ENCODE results near the gene ACOX3.

DNA sequence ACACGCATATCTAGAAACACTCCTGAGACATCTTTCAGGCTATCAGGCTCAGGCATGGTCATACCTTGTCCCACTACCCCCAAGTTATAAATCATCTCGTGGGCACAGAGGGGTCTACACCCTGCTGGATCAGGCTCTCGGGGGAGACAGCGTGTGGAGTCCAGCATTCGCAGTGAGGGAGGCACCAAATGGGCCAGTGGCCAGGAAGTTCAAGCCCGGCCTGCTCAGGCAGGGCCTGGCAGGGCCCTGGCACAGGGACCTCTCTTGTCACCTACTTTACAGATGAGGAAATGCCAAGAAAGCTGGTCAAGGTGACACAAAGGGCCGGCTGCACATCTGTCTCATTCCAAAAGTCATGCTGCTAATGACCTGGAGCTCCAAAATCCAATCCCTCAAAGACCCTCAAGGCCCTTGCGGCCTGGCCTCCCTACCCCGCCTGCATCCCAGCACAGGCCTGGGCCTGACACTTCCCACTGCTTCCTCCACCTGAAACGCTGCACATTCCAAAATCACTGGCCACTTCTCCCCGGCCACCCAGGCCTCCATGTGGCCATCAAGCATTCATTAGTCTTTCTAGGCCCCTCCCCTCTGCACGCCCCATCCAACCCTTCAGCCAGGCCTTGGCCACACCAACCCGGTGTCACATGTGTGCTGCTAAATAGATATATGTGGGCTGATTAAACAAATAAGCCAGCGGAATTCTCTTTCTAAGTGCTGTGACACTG is 35.6 kb downstream of the ACOX3 start:
- TF ChIP-seq, protein P1, sequence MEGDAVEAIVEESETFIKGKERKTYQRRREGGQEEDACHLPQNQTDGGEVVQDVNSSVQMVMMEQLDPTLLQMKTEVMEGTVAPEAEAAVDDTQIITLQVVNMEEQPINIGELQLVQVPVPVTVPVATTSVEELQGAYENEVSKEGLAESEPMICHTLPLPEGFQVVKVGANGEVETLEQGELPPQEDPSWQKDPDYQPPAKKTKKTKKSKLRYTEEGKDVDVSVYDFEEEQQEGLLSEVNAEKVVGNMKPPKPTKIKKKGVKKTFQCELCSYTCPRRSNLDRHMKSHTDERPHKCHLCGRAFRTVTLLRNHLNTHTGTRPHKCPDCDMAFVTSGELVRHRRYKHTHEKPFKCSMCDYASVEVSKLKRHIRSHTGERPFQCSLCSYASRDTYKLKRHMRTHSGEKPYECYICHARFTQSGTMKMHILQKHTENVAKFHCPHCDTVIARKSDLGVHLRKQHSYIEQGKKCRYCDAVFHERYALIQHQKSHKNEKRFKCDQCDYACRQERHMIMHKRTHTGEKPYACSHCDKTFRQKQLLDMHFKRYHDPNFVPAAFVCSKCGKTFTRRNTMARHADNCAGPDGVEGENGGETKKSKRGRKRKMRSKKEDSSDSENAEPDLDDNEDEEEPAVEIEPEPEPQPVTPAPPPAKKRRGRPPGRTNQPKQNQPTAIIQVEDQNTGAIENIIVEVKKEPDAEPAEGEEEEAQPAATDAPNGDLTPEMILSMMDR (IDR thresholded peaks at IDR 0.05; ENCODE audit: low read length), result no peak
- TF ChIP-seq EZH2 (IDR thresholded peaks at IDR 0.05; ENCODE audit: borderline replicate concordance, low read length), result no peak
